K562 (cell line): ENCODE measurements around the gene NPFFR1. TPM values are rescaled to one million over a fixed set of nuclear protein-coding genes. Genes with fewer than 3 reads are reported as not detected.

ENCODE experiments used
- ATAC-seq: fragments of 200-7000 bp; cut with Tn5 transposase; 3 replicates; pipeline ENCODE4 v1.9.1; 2020; ENCODE audit warnings: moderate library complexity
- BruUV-seq: library from RNA; stranded (reverse); fragments of 400-500 nt; replicated peaks from 2 replicates; lab custom pipeline; 2021; lab: Mats Ljungman, UMichigan
- CTCF ChIA-PET: fragments of 300-600 bp; formaldehyde crosslinking; extraction: SDS; loops from one replicate; lab custom pipeline; 2021; ENCODE audit warnings: low intra/inter-chr PET ratio; lab: Yijun Ruan, JAX
- POLR2A ChIA-PET: fragments of 300-600, 350-650 bp; sonication (Branson Sonifier 250); formaldehyde crosslinking; extraction: SDS; loops from one replicate; lab custom pipeline; 2021; ENCODE audit warnings: antibody characterized with exemption, inconsistent platforms; lab: Yijun Ruan, JAX
- DNase-seq, 4 experiments: peaks; one replicate each; pipeline versions ENCODE4 v3.0.0 to v3.0.0-alpha.2; 2011 to 2018; ENCODE audit warnings: low spot score in 3 of 4, mixed read lengths in 3 of 4; ENCODE audit errors: extremely low read depth in 1 of 4
- FAIRE-seq: peaks from 2 replicates; lab custom pipeline; 2011; peaks lifted over from hg19 to GRCh38; lab: Jason Lieb, UNC
- H2AFZ ChIP-seq: 2 replicates; pipeline ENCODE4 v1.6.0; 2011; ENCODE audit warnings: low read depth, low read length, control low read depth, inconsistent platforms
- H3K27ac ChIP-seq: fragments of 200-600 bp; 3 replicates; pipeline ENCODE4 v1.8.0; 2011; ENCODE audit warnings: low read depth, mild to moderate bottlenecking, control low read depth, inconsistent platforms, low read length, moderate library complexity, mixed read lengths; ENCODE audit errors: extremely low read depth
- H3K27me3 ChIP-seq, 2 experiments: fragments of 300-600 bp in 1 of 2; 2 replicates in 1 of 2; 3 replicates in 1 of 2; pipeline versions ENCODE4 v1.6.0 to v1.8.0; 2011; ENCODE audit warnings: inconsistent platforms in 2 of 2, low read length in 2 of 2, mild to moderate bottlenecking in 1 of 2, mixed read lengths in 1 of 2, moderate library complexity in 1 of 2; ENCODE audit not compliant: control insufficient read depth in 2 of 2, insufficient read depth in 2 of 2
- H3K36me3 ChIP-seq: fragments of 300-600 bp; 3 replicates; pipeline ENCODE4 v1.8.0; 2011; ENCODE audit warnings: mild to moderate bottlenecking, low read length, inconsistent platforms; ENCODE audit not compliant: control insufficient read depth, insufficient read depth
- H3K4me1 ChIP-seq, 2 experiments: fragments of 200-600 bp in 1 of 2; replicated peaks in 1 of 2; 2 replicates in 1 of 2; 3 replicates in 1 of 2; pipeline versions ENCODE4 v1.5.1 to v1.8.0; 2011; ENCODE audit warnings: inconsistent platforms in 2 of 2, low read length in 2 of 2, mild to moderate bottlenecking in 1 of 2, mixed read lengths in 1 of 2, moderate library complexity in 1 of 2; ENCODE audit not compliant: control insufficient read depth in 2 of 2, insufficient read depth in 2 of 2
- H3K4me2 ChIP-seq: 2 replicates; pipeline ENCODE4 v1.6.1; 2011; ENCODE audit warnings: low read length, control low read depth, inconsistent platforms, mixed read lengths; ENCODE audit not compliant: insufficient read depth
- H3K4me3 ChIP-seq: fragments of 200-600 bp; sonication (generic), shearing (Covaris generic); 2 replicates; pipeline ENCODE4 v1.5.1; 2016; ENCODE audit warnings: control low read depth, inconsistent platforms
- H3K79me2 ChIP-seq: fragments of 200-600 bp; 3 replicates; pipeline ENCODE4 v1.8.0; 2011; ENCODE audit warnings: low read length, inconsistent platforms; ENCODE audit not compliant: control insufficient read depth, insufficient read depth
- H3K9ac ChIP-seq, 2 experiments: 2 replicates each; pipeline versions ENCODE4 v1.6.0 to v1.6.1; 2011; ENCODE audit warnings: low read depth in 2 of 2, low read length in 2 of 2, control low read depth in 1 of 2, inconsistent platforms in 1 of 2, mild to moderate bottlenecking in 1 of 2, mixed read lengths in 1 of 2; ENCODE audit not compliant: insufficient read depth in 1 of 2
- H3K9me1 ChIP-seq: one replicate; pipeline ENCODE4 v1.6.0; 2011; ENCODE audit warnings: inconsistent platforms, mild to moderate bottlenecking, low read length, moderate library complexity; ENCODE audit not compliant: control insufficient read depth, insufficient read depth
- H3K9me3 ChIP-seq: replicated peaks from 2 replicates; pipeline ENCODE4 v1.5.1; 2011; ENCODE audit warnings: low read depth, low read length, inconsistent platforms; ENCODE audit not compliant: control insufficient read depth, insufficient read depth
- H4K20me1 ChIP-seq: replicated peaks from 2 replicates; pipeline ENCODE4 v1.6.1; 2011; ENCODE audit warnings: low read length, inconsistent platforms, mixed read lengths; ENCODE audit not compliant: control insufficient read depth, insufficient read depth
- AFF1 ChIP-seq, 2 experiments: fragments of 450-650 bp; IDR thresholded peaks; 2 replicates each; pipeline ENCODE4 v1.6.1; 2018; ENCODE audit warnings: mild to moderate bottlenecking in 2 of 2, low read depth in 1 of 2; ENCODE audit not compliant: partially characterized antibody in 2 of 2
- CSDE1 ChIP-seq, 2 experiments: fragments of 450-650 bp; IDR thresholded peaks; 2 replicates each; pipeline ENCODE4 v1.6.1; 2016; ENCODE audit warnings: mild to moderate bottlenecking in 1 of 2
- ESRRB ChIP-seq: fragments of 250-450 bp; sonication (Bioruptor Pico); IDR thresholded peaks from 2 replicates; pipeline ENCODE4 v1.5.0; 2020; ENCODE audit warnings: mild to moderate bottlenecking, moderate library complexity, borderline replicate concordance
- KLF1 ChIP-seq: fragments of 450-650 bp; IDR thresholded peaks from 2 replicates; pipeline ENCODE4 v1.6.1; 2016; ENCODE audit warnings: missing genetic modification characterization, missing compliant biosample characterization
- NCOA4 ChIP-seq: fragments of 450-650 bp; IDR thresholded peaks from 2 replicates; pipeline ENCODE4 v1.6.1; 2018; ENCODE audit warnings: mild to moderate bottlenecking; ENCODE audit not compliant: partially characterized antibody
- PML ChIP-seq: IDR thresholded peaks from 2 replicates; pipeline ENCODE4 v1.6.1; 2012; ENCODE audit warnings: low read length, inconsistent platforms
- STAT5B ChIP-seq: fragments of 250-450 bp; sonication (Bioruptor Pico); IDR thresholded peaks from 2 replicates; pipeline ENCODE4 v1.8.0; 2021; ENCODE audit warnings: mild to moderate bottlenecking, inconsistent platforms
- XRCC3 ChIP-seq: fragments of 450-650 bp; IDR thresholded peaks from 2 replicates; pipeline ENCODE4 v1.6.1; 2017; ENCODE audit warnings: mild to moderate bottlenecking, moderate library complexity
- ZBTB1 ChIP-seq: sonication (generic); formaldehyde crosslinking; IDR thresholded peaks from 2 replicates; pipeline ENCODE4 v1.8.1; 2023; ENCODE audit warnings: missing genetic modification reagents, low read depth, mild to moderate bottlenecking, borderline replicate concordance
- ZNF282 ChIP-seq: sonication (generic); formaldehyde crosslinking; IDR thresholded peaks from 2 replicates; pipeline ENCODE4 v1.8.1; 2023; ENCODE audit warnings: missing genetic modification reagents
- WGBS: fragments of 100-300 bp; shearing (Covaris generic); methylation state at CpG from one replicate; pipeline ENCODE4 v1.1.6; 2016; ENCODE audit warnings: low coverage, mixed read lengths; ENCODE audit not compliant: insufficient coverage; ENCODE audit errors: missing lambda C conversion rate; 5-methylcytosine and 5-hydroxymethylcytosine counted together
- in situ Hi-C: fragments of 300-500 bp; cut with MboI; formaldehyde crosslinking; loops from 4 replicates; pipeline ENCODE4 v1.15.0; 2018; ENCODE audit warnings: inconsistent platforms, mixed read lengths
- intact Hi-C: fragments of 100-400 bp; cut with micrococcal nuclease; formaldehyde crosslinking; loops from 2 replicates; pipeline ENCODE4 v1.14.2; 2022
- polyA plus RNA-seq, 8 experiments: library from polyadenylated mRNA; depleted of rRNA in 4 of 8; stranded (reverse) in 5 of 8; unstranded in 3 of 8; fragments of >200 nt; fragmentation: Nextera tagmentation in 2 of 8; fragmentation: Illumina TruSeq in 1 of 8; extraction: Ambion mirVana in 2 of 8; extraction: Trizol in 1 of 8; gene quantifications; 2 replicates each; pipeline versions ENCODE4 v1.2.1 to v1.2.3, GENCODE V29; 2011 to 2014; ENCODE audit warnings: inconsistent platforms in 1 of 8, missing spikeins in 1 of 8
- total RNA-seq, 7 experiments: library from RNA; depleted of rRNA in 6 of 7; stranded (reverse); fragments of >200 nt in 6 of 7; fragmentation: Illumina TruSeq in 2 of 7; extraction: Trizol in 2 of 7; gene quantifications; 2 replicates each; pipeline versions ENCODE4 v1.2.1 to v1.2.3, GENCODE V29; 2011 to 2021; ENCODE audit warnings: low replicate concordance in 1 of 7

NPFFR1 gene
- total and polyA plus RNA-seq, 9 of the 15 experiments (the other 6 are each of a cell fraction or from before 2014, with no cell fraction given) = under 0.01 TPM; not detected in 8

DNA sequence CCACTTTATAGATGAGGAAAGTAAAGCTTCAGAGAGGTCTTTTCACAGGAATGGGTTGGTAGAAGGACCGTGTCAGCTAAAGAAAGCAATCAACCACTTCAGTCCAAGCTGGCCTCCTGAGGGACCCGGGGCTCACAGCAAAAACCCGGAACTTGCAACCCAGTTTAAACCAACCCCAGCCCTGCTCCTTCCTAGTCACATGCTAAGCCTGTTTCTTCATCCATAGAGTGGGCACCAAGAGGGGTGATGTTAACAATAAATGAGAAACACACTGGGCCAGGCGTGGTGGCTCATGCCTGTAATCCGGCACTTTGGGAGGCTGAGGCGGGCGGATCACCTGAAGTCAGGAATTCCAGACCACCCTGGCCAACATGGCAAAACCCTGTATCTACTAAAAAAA is 12.1 kb upstream of the NPFFR1 start:
- no TSS peak for BruUV-seq
- intact Hi-C loops (no loop called here), in situ Hi-C loops (no loop called here)
- Histone ChIP-seq H3K9ac (no peak overlapping the region), H4K20me1 (no peaks in the 10 kb centered on the region), H3K27me3 (peaks cover 7 to 18% of the 10 kb centered on the region in 2 experiments; a peak in 3 of 5 replicates), H3K79me2 (no peaks in the 10 kb centered on the region), H3K9me1 (no peaks in the 10 kb centered on the region), H3K4me2 (no peak overlapping the region), H3K36me3 (no peaks in the 10 kb centered on the region), H3K27ac (no peak overlapping the region; the same call in 2 of the 3 replicates), H2AFZ (no peak overlapping the region), H3K9me3 (no peaks in the 10 kb centered on the region), H3K4me3 (no peak overlapping the region)
- ChIA-PET CTCF (no interaction called here), POLR2A (interaction anchor here (0.6 to 1.2 kb wide), 2 partner anchors 20 to 562 kb away, joined by 4 read pairs; no protein-coding TSS in a partner anchor)
- whole genome bisulfite sequencing = 76% methylated on average over 7 of the region's 7 CpGs
- FAIRE-seq = no peak
- ATAC-seq = no peak
- no peak for DNase-seq
- TF ChIP-seq PML (no peak), ZBTB1 (CRISPR knock-in tag) (no peak), KLF1 (no peak), XRCC3 (no peak), STAT5B (CRISPR knock-in tag) (no peak), NCOA4 (no peak), ESRRB (no peak), ZNF282 (CRISPR knock-in tag) (no peak), CSDE1 (IDR thresholded peaks at IDR 0.05) (no peak), AFF1 (IDR thresholded peaks at IDR 0.05; ENCODE audit: low read depth in 1 of 2, partially characterized antibody in 2 of 2) (no peak)
- TF ChIP-seq, all 486 proteins: peak for 0
- peaks cover 5 to 7% of the 10 kb centered on the region in 2 experiments; a peak in 4 of 5 replicates for H3K4me1 ChIP-seq
